ENCODE measurements around the gene KIF21A.
"Not testable (repeated sequence)": the region's sequence is repeated elsewhere in the genome, so short reads cannot be mapped to it uniquely, and the experiment has no call there.

KIF21A gene

GRCh38 chr12:39443081-39443928 is at the start of gene KIF21A:
TSS of gene KIF21A (minus strand) at chr12:39443120. CDS start at chr12:39442970, 150 bp downstream.
- peak; percentile 95 to 97 (median 96) for DNase-seq

DNA sequence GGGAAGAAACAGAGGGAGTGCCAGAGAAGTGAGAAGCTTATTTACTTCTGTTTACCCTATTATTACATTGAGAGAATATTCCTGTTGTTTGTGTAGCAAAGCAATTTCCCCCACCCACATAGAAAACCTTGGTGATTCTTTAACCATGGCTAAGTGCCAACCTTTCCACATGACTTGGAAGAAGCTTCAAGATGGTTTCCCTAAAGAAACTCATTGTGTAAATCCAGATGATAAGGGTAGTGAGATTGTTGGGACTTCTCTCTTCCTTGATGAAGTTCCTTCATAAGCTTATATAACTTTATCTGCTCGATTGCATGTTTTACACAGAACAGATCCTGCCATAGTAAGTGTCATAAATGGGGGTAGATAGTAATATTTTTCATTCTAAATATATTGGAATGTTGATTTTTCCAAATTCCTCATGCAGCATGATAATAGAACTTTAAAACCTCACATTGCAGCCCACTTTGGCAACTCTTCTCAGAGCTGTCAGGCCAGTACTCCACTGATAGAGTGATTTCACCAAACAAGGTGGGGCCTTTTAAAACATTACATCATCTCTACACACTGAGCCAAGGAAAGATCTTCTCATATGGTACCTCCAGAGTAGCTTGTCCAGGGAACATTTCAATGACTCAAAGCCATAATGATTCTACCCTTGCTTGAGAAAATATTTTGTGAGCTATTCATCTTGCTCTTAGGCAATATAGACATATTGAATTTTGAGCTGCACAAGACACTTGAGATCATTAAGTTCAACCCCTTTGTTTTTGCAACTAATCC is 47.8 kb upstream of the KIF21A start:
- no peak for DNase-seq

GRCh38 chr12:39483597-39483996 is 40.7 kb upstream of the KIF21A start:
- no peak for DNase-seq

- DNase-seq = no peak
These were observed 40.1 kb upstream of the KIF21A start for GRCh38 chr12:39483042-39483441.

DNA sequence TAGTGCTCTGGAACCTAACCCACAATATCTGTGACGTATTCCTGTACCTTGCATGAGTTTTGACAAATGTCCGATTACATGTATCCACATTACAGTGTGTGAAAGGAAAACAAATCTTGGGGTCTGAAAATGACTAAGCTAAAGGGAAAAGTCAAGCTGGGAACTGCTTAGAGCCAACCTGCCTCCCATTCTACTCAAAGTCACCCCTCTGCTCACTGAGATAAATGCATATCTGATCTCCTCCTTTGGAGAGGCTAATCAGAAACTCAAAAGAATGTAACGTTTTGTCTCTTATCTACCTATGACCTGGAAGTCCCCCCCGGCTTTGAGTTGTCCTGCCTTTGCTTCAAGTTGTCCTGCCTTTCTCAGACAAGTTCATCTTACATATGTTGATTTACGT is 34.0 kb upstream of the KIF21A start:
- no peak for DNase-seq

DNA sequence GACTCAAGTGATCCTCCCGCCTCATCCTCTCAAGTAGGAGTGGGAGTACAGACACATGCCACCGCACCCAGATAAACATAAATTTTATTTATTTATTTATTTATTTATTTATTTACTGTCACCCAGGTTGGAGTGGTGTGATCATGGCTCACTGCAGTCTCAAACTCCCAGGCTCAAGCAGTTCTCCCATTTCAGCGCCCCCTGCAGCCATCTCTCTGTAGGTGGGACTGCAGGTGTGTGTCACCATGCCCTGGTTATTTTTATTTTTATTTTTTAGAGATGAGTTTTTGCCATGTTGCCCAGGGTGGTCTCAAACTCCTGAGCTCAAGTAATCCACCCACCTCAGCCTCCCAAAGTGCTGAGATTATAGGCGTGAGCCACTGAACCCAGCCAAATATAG is 33.2 kb upstream of the KIF21A start:
- no peak for DNase-seq

- DNase-seq = not testable (repeated sequence)
These were observed 32.2 kb upstream of the KIF21A start for GRCh38 chr12:39475136-39475535.

DNA sequence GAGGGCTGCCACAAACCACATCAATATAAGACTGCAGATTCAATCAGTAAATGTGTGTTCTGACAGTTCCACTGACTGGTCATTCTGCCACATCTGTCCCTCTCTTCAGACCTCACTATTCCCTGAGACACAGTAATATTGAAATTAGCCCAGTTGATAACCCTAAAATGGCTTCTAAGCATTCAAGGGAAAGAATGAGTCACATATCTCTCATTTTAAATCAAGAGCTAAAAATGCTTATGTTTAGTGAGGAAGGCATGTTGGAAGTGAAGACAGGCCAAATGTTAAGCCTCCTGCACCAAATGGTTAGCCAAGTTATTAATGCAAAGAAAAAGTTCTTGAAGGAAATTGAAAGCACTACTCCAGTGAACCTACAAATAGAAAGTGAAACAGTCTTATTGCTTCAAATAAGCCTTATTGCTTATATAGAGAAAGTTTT is 24.5 kb upstream of the KIF21A start:
- no peak for DNase-seq

- no peak for DNase-seq
These were observed 22.2 kb upstream of the KIF21A start for GRCh38 chr12:39464976-39465695.

DNA sequence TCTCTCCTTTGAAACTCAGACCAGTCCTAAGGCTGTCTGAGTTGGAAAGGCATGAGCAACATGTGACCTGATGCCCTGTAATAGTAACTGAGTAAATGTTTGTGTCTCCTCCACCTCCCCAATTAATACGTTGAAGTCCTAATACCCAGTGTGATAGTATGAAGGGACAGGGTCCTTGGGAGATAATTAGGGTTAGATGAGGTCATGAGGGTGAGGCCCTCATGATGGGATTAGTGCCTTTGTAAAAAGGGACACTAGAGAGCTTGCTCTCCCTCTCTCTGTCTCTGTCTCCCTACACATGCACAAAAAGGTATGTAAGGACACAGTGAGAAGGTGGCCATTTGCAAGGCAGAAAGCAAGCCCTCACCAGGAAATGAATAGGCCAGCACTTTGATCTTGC is 18.1 kb upstream of the KIF21A start:
- no peak for DNase-seq

DNA sequence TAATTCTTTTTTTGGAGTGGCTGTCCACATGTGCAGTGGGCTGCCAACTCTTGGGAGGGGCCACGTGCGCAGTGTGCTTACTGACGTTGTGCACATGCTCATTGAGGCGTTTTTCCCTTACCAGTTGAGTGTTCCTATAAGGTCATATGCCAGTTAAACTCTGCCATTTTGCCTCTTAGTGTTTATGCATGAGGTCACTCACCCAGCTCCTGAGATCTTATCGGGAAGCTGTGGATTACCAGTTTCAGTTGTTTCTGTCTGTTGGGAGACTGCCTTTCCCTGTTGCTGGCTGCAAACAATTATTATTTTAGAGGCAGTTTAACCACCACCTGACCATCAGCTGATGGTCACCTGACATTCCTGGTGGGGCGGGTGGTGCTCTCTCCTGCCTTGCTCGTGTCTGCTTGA is 16.1 kb upstream of the KIF21A start:
- no peak for DNase-seq

- peak in 1 of 3 experiments; percentile 18 for DNase-seq
These were observed 9.1 kb upstream of the KIF21A start for GRCh38 chr12:39451977-39452376.

DNA sequence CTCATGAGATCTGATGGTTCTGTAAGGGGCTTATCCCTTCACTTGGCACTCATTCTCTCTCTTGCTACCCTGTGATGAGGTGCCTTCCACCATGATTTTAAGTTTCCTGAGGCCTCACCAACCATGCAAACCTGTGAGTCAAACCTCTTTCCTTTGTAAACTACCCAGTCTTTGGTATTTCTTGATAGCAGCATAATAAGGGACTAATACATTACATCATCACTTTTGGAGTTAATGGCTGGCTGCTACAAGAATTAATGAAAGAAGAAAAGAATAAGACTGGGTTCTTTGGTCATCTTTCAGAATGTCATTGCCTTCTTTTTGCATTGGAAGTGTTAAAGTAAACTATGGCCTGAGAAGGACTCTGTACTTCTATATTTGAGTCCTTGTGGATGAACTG is 5.1 kb upstream of the KIF21A start:
- DNase-seq = no peak

- no peak for DNase-seq
These were observed 949 bp upstream of the KIF21A start for GRCh38 chr12:39443929-39444209.

DNA sequence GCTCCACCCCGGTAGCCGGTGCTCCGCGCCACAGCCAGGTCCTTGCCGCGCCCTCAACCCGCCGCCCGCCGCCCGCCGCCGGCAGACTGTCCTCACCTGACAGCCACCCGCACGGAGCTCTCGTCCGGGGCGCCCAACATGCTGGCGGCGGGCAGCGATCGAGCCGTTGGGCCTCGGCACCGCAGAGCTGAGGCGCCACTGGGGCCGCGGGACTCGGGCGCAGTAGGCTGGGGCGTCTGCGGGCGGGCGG is 164 bp downstream of the KIF21A start:
- no peak for DNase-seq

- peak; percentile 65 to 91 (median 90) for DNase-seq
These were observed 723 bp downstream of the KIF21A start for GRCh38 chr12:39441963-39442830.

- DNase-seq = peak in 1 of 3 experiments; percentile 65
These were observed 1.5 kb downstream of the KIF21A start for GRCh38 chr12:39441189-39441962.

DNA sequence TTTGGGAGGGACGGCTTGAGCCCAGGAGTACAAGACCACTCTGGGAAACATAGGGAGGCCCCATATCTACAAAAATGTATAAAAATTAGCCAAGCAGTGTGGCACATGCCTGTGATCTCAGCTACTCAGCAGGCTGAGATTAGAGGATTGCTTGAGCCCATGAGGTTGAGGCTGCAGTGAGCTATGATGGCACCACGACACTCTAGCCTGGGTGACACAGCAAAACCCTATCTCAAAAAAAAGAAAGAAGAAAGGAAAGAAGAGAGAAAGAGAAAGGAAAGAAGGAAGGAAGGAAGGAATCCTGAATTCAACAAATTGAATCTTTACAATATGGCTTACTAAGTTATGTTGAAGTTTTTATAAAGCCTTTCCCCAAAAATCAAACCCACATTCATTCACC is 2.1 kb downstream of the KIF21A start:
- DNase-seq = no peak

- no peak for DNase-seq
These were observed 2.8 kb downstream of the KIF21A start for GRCh38 chr12:39440101-39440500.

- DNase-seq = no peak
These were observed 7.4 kb downstream of the KIF21A start for GRCh38 chr12:39435531-39435930.

DNA sequence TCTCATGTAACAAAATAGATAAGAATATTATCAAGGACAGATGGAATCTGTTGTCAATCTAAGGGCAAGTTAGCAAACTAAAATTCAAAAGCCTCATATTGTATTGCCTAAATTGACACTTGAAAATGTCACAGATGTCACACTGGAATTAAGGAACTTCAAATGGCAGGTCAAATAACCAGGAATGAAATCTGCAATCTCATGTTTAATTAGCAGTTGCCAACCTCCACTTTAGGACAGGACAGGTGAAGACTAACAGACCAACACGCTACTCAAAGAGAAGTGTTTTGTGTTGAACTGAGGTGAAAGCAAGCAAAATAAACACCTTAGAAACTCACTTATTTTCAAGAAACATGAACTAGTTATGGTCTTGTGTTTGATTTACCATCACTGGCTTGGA is 11.1 kb downstream of the KIF21A start:
- peak in 2 of 3 experiments; percentile 18 to 75 for DNase-seq
